HG02970 (cell line): ENCODE data around the gene HTR1D.
"Not testable (repeated sequence)": the region's sequence is repeated elsewhere in the genome, so short reads cannot be mapped to it uniquely, and the experiment has no call there.

Source experiments
- ATAC-seq: cut with Tn5 transposase; IDR thresholded peaks from one replicate; pipeline ENCODE4 v1.9.1; 2021; ENCODE audit warnings: mild to moderate bottlenecking, moderate library complexity, moderate number of reproducible peaks; ENCODE audit not compliant: unreplicated experiment, low FRiP score

Gene HTR1D

GRCh38 chr1:23221107-23221506 is 3.8 kb upstream of the HTR1D start:
- ATAC-seq: no peak

DNA sequence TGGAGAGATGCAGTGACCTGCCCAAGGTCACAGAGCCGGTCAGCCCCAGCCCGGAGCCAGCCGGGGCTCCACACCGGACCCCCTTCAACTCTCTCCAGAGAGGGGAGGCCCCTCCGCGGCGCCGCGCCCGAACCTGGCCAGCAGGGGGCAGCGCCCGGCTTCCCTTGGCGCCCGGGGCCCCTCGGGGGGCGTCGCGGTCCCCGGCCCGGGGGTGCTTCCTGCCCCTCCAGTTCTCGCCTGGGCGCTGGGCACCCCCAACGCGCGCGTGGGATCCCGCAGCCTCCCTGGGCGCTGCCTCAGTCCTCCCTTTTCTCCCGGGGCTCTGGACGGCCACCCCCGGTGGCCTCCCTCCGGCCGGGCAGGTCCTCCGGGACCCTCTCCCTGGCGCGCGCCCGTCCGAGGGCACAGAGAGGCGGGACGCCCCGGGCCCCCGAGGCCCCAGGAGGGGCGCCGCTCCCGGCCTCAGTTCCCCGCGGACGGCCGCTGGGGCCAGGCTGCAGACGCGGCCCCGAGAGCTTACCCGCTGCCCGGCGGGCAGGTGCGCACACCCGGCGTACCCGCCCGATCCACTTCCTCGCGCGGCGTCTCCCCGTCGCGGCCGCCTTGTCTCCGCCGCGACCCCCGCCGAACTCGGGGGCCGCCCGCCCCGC is 406 bp downstream of the HTR1D start:
- no peak for ATAC-seq

DNA sequence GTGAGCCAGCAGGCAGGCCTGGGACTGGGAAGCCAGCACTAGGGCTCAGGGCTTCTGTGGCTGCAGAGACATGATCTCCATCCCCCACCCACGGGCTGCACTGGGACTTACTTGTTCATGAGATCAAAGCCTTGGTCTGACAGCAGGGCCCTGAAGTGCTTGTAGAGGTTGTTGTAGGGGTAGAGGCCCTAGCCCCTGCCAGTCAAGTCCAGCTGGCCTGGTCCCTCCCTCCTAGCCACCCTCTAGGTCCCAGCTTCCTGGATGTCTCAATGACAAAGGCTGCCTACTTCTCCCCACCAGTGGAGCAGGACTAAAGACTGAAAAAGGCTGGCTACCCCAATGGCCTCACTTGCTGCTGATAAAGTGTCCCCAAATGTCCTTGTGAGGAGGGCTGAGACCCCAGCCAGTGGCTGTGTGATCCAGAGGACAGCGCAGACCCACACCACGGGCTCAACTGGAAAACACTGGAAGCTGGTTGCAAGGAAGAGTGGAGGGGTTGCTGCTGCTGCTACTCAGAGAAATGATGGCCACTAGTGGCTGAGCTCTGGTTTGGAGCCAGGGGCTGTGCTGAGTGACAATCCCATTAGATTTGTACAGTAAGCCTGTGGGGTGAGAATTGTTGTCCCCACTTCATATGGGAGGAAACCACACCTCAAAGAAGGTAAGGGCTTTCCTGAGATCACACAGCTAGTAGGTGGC is 1.4 kb downstream of the HTR1D start:
- ATAC-seq: no peak

- ATAC-seq: no peak
These were observed 2.0 kb downstream of the HTR1D start for GRCh38 chr1:23215291-23215690.

DNA sequence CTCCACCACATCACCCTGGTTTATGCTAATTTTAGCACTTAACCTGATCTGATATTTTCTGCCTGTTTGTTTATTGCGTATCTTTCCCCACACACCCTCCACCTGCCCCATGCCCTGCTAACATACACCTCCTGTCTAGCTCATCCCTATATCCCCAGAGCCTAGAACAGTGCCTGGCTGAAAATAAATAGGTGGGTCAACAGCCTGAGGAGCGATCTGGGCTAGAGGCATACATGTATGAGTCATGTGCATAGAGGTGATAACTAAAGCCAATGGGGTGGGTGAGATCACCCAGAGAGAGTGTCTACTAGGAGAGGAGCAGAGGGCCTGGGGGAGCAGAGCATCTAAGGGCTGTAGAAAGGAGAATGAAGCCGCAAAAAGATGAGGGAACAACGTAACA is 2.7 kb downstream of the HTR1D start:
- no peak for ATAC-seq

DNA sequence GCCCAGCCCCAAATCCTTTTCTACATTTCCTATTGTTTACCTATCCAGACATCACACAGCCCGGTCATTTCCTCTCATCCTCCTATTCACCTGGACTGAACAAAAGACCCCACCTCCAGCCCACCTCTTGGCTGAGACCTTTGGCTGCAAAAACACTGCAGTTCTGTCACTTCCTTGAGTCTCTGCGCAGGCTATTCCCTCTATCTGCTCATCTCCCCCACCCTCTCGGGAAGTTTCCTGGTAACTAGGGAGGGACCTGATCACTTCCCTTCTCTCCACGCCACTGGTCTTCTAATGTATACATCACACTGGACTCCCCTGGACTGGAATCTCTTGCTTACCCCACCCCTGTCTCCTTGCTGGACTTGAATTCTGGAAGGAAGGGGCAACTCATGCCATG is 5.3 kb downstream of the HTR1D start:
- ATAC-seq: no peak

DNA sequence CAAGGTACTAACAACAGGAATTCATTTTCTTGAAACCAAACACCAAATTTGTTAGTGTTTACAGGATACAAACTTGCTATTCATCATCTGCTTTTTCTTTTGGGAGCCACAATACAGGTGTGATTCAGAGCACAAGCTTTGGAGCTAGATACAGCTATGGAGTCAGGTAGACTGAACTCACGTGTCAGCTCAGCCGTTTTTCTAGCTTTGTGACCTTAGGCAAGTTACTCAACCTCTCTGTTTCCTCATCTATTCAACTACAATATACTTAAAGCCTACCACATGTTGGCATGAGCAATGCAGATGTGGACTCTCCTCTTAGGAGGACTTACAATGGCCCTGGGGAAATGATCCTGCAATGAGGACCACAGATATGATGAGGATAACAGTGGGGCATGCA is 6.3 kb downstream of the HTR1D start:
- ATAC-seq: no peak

GRCh38 chr1:23210351-23210785 is 6.9 kb downstream of the HTR1D start:
- no peak for ATAC-seq

DNA sequence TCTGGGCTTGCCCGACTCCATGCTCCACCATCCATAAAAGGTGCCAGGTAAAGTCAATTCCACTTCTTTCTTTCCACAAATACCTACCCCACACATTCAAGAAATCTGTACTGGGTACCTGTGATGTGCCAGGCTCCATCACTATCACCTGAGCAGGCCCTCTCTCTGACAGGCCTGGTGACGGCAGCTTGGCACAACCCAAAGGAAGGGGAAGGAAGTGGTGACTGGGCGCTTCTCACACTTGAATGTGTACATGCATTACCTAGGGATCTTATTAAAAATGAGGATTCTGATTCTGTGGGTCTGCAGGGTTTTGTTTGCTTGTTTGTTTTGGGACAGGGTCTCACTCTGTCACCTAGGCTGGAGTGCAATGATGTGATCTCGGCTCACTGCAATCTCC is 7.5 kb downstream of the HTR1D start:
- no peak for ATAC-seq

DNA sequence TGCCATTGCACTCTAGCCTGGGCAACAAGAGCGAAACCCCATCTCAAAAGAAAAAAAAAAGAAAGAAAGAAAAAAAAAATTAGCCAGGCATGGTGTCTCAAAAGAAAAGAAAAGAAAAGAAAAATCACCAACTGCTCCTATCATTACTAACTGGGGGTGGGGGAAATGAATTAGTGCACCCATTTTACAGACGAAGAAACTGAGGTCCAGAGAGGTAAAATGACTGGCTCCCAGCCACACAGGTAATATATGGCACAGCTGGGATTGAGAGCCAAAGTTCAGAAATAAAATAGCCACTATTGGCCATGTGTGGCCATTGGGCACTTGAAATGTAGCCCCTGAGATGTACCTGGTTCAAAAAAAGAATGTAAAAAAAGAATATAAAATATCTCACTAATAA is 8.8 kb downstream of the HTR1D start:
- no peak for ATAC-seq

GRCh38 chr1:23207733-23208132 is 9.6 kb downstream of the HTR1D start:
- ATAC-seq: not testable (repeated sequence)

- no peak for ATAC-seq
These were observed 15.0 kb downstream of the HTR1D start for GRCh38 chr1:23202263-23202749.

DNA sequence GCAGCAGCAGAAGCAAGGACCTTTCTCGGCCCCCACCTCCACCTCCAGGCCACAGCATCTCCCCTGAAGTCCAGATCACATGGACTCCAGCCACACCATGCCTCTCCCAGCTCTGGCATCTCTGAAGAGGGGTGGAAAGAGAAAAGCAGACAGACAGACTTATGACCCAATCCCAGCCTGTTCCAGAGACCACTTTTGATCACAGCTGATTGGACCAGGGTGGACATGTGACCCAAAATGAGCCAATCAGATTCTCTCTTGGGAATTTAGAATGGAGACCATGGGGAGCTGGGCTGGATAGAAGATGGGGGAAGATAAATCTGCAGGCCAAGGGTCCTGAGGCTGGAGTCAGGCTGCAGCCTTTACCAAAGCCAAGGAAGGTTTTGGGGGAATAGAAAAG is 16.4 kb downstream of the HTR1D start:
- no peak for ATAC-seq

DNA sequence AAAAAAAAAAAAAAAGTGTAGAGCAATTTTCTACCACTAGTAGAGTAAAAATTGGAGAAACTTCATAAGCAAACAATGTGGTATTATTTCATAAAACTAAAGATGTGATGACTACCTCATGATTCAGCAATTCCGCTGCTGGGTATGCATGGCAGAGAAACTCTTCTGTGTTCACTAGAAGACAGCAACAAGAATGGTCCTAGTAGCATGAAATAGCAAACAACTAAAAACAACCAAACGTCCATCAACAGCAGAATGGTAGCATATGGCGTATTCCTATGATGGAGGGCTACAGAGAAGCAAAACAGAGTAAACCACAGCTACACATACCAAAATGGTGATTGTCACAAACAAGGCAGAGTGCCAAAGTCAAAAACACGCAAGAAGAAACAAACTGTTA is 18.9 kb downstream of the HTR1D start:
- no peak for ATAC-seq

- no peak for ATAC-seq
These were observed 20.5 kb downstream of the HTR1D start for GRCh38 chr1:23196627-23197328.

DNA sequence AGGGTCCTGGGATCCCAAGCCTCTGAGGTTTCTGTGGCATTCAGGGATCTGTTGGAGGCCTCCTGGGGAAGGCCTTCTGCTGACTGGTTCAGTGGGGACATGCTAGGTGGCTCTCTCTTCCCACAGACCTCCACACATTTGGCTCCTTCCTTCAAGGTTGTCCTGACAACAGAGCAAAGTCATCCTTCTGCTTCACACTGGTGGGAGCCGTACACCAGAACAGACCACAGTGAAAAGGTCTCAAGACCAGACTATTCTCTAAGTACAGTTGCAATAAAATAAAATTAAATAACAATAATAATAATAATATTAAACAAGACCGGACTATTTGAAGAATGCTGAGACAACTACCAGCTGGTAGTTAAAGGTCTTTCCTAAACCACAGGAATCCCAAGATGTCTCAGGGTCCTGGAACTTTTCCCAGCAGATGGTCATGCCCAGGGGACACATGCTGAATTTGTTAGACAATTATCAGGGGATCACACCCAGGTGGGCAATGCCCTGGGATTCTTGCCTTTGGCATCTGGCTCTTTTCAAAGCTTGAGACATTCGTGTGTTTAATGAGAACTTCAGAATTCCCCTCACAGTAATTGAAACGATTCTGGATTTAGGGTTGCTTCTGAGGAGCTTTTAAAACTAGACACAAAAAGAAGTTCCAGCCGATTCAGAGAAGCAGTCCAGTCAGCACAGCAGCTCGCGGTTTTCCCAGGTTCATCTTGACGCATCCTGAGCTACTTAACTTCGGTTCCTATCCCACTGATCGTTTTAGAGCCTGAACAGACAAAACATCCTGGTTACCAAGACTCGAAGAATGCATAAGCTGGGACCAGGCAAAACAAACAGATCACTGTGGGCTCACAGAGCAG is 22.9 kb downstream of the HTR1D start:
- no peak for ATAC-seq

DNA sequence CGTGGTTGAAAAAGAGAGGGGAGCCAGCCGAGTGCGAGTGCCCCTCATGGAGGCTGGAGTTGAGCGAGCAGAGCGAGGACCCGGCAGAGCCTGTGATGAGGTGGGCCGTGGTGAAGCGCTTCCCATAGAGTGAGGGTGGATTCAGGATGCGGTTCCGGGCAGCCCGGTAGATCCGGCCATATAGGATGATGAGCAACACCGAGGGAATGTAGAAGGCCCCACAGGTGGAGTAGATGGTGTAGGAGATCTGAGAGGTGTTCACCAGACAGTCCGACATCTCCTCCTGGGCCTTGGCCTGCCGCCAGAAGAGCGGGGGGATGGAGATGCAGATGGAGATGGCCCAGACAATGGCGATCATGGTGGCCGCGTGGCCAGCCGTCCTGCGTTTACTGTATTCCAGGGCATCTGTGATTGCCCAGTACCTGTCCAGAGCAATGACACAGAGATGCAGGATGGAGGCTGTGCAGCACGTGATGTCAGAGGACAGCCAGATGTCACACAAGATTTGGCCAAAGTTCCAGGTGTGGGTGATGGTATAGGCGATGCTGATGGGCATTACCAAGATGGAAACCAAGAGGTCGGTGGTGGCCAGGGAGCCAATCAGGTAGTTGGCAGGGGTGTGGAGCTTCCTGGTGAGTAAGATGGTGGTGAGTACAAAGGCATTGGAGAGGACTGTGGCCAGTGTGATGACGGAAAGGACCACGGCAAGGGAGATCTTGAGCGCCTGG is 23.7 kb downstream of the HTR1D start:
- ATAC-seq: no peak

DNA sequence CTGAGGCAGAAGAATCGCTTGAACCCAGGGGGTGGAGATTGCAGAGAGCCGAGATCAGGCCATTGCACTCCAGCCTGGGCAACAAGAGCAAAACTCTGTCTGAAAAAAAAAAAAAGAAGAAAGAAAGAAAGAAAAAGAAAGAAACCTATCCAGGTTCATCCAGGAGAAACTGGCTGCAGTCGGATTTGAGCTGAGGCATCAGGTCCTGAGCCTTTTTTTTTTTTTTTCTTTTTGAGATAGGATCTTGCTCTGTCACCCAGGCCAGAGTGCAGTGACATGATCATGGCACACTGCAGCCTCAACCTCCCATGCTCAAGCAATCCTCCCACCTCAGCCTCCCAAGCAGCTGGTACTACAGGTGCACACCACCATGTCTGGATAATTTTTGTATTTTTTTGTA is 26.1 kb downstream of the HTR1D start:
- ATAC-seq: no peak

DNA sequence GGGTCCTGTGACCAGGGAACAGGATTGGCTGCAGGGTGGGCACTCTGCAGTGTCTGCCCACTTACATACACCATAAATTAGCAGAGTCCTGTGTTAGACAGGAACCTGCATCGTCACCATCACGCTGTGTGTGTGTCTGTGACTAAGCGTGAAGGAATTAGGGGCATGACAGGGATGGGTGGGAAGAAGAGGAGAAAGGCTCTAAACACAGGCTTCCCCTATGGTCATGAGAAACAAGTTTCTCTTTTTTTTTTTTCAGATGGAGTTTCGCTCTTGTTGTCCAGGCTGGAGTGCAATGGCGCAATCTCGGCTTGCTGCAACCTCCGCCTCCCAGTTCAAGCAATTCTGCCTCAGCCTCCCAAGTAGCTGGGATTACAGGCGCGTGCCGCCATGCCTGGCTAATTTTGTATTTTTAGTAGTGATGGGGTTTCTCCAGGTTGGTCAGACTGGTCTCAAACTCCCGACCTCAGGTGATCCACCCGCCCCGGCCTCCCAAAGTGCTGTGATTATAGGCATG is 28.3 kb downstream of the HTR1D start:
- ATAC-seq: not testable (repeated sequence)

DNA sequence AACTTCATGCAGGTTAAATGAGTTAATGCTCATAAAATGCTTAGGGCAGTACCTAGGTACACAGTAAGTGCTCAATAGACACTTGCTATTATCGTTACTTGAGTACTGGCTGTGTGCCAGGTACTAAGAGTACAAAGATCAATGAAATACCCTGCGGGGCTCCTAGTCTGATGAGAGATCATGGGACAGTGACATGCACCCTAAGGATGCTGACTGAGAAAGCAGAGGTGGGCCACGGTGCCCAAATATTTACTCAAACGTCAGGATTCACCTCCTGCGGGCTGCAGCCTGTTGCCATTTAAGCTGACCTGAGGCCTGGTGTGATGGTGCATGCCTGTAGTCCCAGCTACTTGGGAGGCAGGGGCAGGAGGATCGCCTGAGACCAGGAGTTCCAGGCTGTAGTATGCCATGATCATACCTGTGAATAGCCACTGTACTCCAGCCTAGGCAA is 28.8 kb downstream of the HTR1D start:
- no peak for ATAC-seq
